Pancreas (tissue), 10 donors: ENCODE data around the gene MBTPS1. TPM values are rescaled to one million over a fixed set of nuclear protein-coding genes. Genes with fewer than 3 reads are reported as not detected.
A peak's percentile ranks its signal among the peaks of the same experiment; 100 is the strongest.
"Not testable (repeated sequence)": the region's sequence is repeated elsewhere in the genome, so short reads cannot be mapped to it uniquely, and the experiment has no call there.

ENCODE experiments used
- ATAC-seq, 4 donors: fragments of 200-7000 bp; cut with Tn5 transposase; one replicate each; pipeline versions ENCODE4 v1.8.0 to v1.9.1; 2020; ENCODE audit warnings: mild to moderate bottlenecking in 4 of 4, moderate library complexity in 4 of 4
- DNase-seq, 6 donors: peaks; one replicate each; pipeline ENCODE4 v3.0.0-alpha.2; 2020
- FAIRE-seq: peaks from 2 replicates; lab custom pipeline; 2012; peaks lifted over from hg19 to GRCh38; lab: Jason Lieb, UNC
- H3K27ac ChIP-seq, 4 donors: fragments of 200-600 bp; sonication (generic); 1 replicate in 3 of 4; 2 replicates in 1 of 4; pipeline versions ENCODE4 v1.5.0 to v1.8.0; 2020
- H3K27me3 ChIP-seq, 4 donors: fragments of 200-600 bp; one replicate each; pipeline ENCODE4 v1.8.0; 2021
- H3K36me3 ChIP-seq, 3 donors: fragments of 200-600 bp; sonication (generic) in 1 of 3; one replicate each; pipeline versions ENCODE4 v1.5.0 to v1.8.0; 2020 to 2021
- H3K4me1 ChIP-seq, 3 donors: fragments of 200-600 bp; one replicate each; pipeline ENCODE4 v1.8.0; 2021
- H3K4me3 ChIP-seq, 4 donors: fragments of 200-600 bp; sonication (generic) in 2 of 4; one replicate each; pipeline versions ENCODE4 v1.5.0 to v1.8.0; 2020 to 2021
- H3K9me3 ChIP-seq, 4 donors: fragments of 200-600 bp; one replicate each; pipeline ENCODE4 v1.8.0; 2021
- WGBS, 2 donors: extraction: QIAGEN DNeasy Blood & Tissue Kit; methylation state at CpG; one replicate each; pipeline ENCODE4 v1.1.7; 2013; 5-methylcytosine and 5-hydroxymethylcytosine counted together
- intact Hi-C, 3 donors: fragments of 100-400 bp; cut with DNase I; formaldehyde crosslinking; loops; one replicate each; pipeline versions ENCODE4 v1.11.1 to v1.14.2; 2022
- polyA plus RNA-seq, 2 donors: library from polyadenylated mRNA; stranded (reverse); fragments of 200-250 nt; gene quantifications; one replicate each; pipeline ENCODE4 v1.2.3, GENCODE V29; 2013
- total RNA-seq, 6 donors: library from RNA; stranded (reverse); fragmentation: NEBNext Ultra II Directional in 4 of 6; extraction: Animal tissue kit (Norgen Biotek cat#: 25700) in 4 of 6; gene quantifications; one replicate each; pipeline versions ENCODE4 v1.2.1 to v1.2.4, GENCODE V29; 2021 to 2023
- TF ChIP-seq, protein P1 (sequence below), 4 donors: fragments of 200-600 bp; sonication (generic) in 3 of 4; IDR thresholded peaks; one replicate each; pipeline versions ENCODE4 v1.5.0 to v1.8.0; 2021; ENCODE audit warnings: antibody characterized with exemption in 4 of 4
- donor health status: healthy with polysubstance abuse.
- donor health status: DM: no; HTN: no; CAD: no; lungs with moderate emphysema.
- donor health status: DM: no; HTN: no; CAD: no.
- donor health status: control.
- donor health status: control.
- donor health status: Bipolar disorder and iron deficiency.
- donor health status: DM: yes; HTN: yes; CAD: no.
- donor health status: DM: no; HTN: no; CAD: no.
- donor health status: DM: no; HTN: no; CAD: no.
- donor health status: DM: yes; HTN: yes; CAD: no.

Gene MBTPS1
- total and polyA plus RNA-seq, 8 donors, result 32.8 to 56.8 (median 43.2) TPM

GRCh38 chr16:84131117-84131516, 14.4 kb upstream of the MBTPS1 start:
- ATAC-seq, result peak in 2 of 4 donors; percentile 46 to 62
- TF ChIP-seq, protein P1, sequence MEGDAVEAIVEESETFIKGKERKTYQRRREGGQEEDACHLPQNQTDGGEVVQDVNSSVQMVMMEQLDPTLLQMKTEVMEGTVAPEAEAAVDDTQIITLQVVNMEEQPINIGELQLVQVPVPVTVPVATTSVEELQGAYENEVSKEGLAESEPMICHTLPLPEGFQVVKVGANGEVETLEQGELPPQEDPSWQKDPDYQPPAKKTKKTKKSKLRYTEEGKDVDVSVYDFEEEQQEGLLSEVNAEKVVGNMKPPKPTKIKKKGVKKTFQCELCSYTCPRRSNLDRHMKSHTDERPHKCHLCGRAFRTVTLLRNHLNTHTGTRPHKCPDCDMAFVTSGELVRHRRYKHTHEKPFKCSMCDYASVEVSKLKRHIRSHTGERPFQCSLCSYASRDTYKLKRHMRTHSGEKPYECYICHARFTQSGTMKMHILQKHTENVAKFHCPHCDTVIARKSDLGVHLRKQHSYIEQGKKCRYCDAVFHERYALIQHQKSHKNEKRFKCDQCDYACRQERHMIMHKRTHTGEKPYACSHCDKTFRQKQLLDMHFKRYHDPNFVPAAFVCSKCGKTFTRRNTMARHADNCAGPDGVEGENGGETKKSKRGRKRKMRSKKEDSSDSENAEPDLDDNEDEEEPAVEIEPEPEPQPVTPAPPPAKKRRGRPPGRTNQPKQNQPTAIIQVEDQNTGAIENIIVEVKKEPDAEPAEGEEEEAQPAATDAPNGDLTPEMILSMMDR (IDR thresholded peaks at IDR 0.05), result no peak
- H3K27me3 ChIP-seq, result no peaks in the 10 kb centered on the region
- WGBS, 2 donors, result 76 to 80% methylated on average over 5 of the region's 5 CpGs
- intact Hi-C loops, result no loop called here
- no peak for DNase-seq
- no peaks in the 10 kb centered on the region for H3K9me3 ChIP-seq
- H3K27ac ChIP-seq, result no peak overlapping the region
- peaks cover 0 to 8% (median 0%) of the 10 kb centered on the region in 3 donors for H3K36me3 ChIP-seq
- FAIRE-seq, result no peak
- no peak overlapping the region for H3K4me3 ChIP-seq
- no peaks in the 10 kb centered on the region for H3K4me1 ChIP-seq

GRCh38 chr16:84124257-84125073, 7.7 kb upstream of the MBTPS1 start:
- FAIRE-seq (no peak), ATAC-seq (no peak), DNase-seq (no peak)
- WGBS, 2 donors, result 85 to 89% methylated on average over 7 of the region's 7 CpGs
- H3K4me3 ChIP-seq, result no peak overlapping the region
- intact Hi-C loops, result no loop called here
- TF ChIP-seq, protein P1 (IDR thresholded peaks at IDR 0.05), result no peak
- H3K36me3 ChIP-seq, result peaks cover 0 to 8% (median 0%) of the 10 kb centered on the region in 3 donors
- no peaks in the 10 kb centered on the region for H3K4me1 ChIP-seq
- H3K27ac ChIP-seq, result no peak overlapping the region
- H3K9me3 ChIP-seq, result no peaks in the 10 kb centered on the region
- H3K27me3 ChIP-seq, result no peaks in the 10 kb centered on the region

DNA sequence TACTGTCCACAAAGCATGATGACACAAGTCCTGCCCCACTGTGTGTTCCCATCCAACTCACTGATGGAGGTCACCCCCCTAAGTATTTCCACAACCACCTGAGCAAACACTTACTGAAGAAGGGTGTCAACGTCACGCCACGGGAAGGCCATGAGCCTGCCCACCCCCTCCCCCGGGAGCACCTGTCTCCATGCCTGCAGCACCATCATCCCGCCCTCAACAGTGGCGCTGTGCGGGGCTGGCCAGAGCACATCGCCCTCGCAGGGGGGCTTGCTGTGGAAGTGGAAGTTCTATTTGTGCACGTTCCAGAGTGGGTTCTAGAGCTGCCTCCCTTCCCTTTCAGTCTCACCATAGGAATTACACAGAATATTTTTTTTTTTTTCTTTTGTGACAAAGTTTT, 4.3 kb upstream of the MBTPS1 start:
- intact Hi-C loops, result no loop called here
- DNase-seq (no peak), FAIRE-seq (no peak), ATAC-seq (no peak)
- Histone ChIP-seq H3K9me3 (no peaks in the 10 kb centered on the region), H3K27me3 (no peaks in the 10 kb centered on the region), H3K36me3 (peaks cover 0 to 6% (median 0%) of the 10 kb centered on the region in 3 donors), H3K4me1 (peaks cover 0 to 6% (median 0%) of the 10 kb centered on the region in 3 donors), H3K27ac (no peak overlapping the region), H3K4me3 (no peak overlapping the region)
- WGBS, 2 donors, result 79 to 87% methylated on average over 10 of the region's 10 CpGs
- TF ChIP-seq, protein P1 (IDR thresholded peaks at IDR 0.05), result no peak

GRCh38 chr16:84120023-84120422, 3.3 kb upstream of the MBTPS1 start:
- peaks cover 0 to 6% (median 0%) of the 10 kb centered on the region in 3 donors for H3K36me3 ChIP-seq
- no peaks in the 10 kb centered on the region for H3K9me3 ChIP-seq
- H3K27ac ChIP-seq, result no peak overlapping the region
- TF ChIP-seq, protein P1 (IDR thresholded peaks at IDR 0.05), result no peak
- FAIRE-seq, result no peak
- DNase-seq, result no peak
- intact Hi-C loops, result no loop called here
- ATAC-seq, result no peak
- H3K4me3 ChIP-seq, result no peak overlapping the region
- WGBS, 2 donors, result 65 to 66% methylated on average over 5 of the region's 5 CpGs
- H3K4me1 ChIP-seq, result peaks cover 0 to 13% (median 6%) of the 10 kb centered on the region in 3 donors
- no peaks in the 10 kb centered on the region for H3K27me3 ChIP-seq

- ATAC-seq, result no peak
- TF ChIP-seq, protein P1 (IDR thresholded peaks at IDR 0.05), result no peak
- DNase-seq, result no peak
- Histone ChIP-seq H3K4me1 (peaks cover 0 to 14% (median 6%) of the 10 kb centered on the region in 3 donors), H3K27me3 (no peaks in the 10 kb centered on the region), H3K9me3 (no peaks in the 10 kb centered on the region), H3K36me3 (peaks cover 0 to 6% (median 0%) of the 10 kb centered on the region in 3 donors), H3K4me3 (no peak overlapping the region), H3K27ac (no peak overlapping the region)
- WGBS, 2 donors, result 75 to 81% methylated on average over 13 of the region's 13 CpGs
- intact Hi-C loops, result no loop called here
- FAIRE-seq, result no peak
These were observed 2.6 kb upstream of the MBTPS1 start for GRCh38 chr16:84119368-84119767.

- ATAC-seq, result not testable (repeated sequence)
These were observed 1.6 kb upstream of the MBTPS1 start for GRCh38 chr16:84118315-84118714.

More at GRCh38 chr16:84118315-84118714, 1.6 kb upstream of the MBTPS1 start:
- peaks cover 0 to 14% (median 6%) of the 10 kb centered on the region in 3 donors for H3K4me1 ChIP-seq
- H3K4me3 ChIP-seq, H3K27ac ChIP-seq, H3K36me3 ChIP-seq, H3K27me3 ChIP-seq, H3K9me3 ChIP-seq, intact Hi-C loops, DNase-seq, FAIRE-seq: not testable (repeated sequence)
- 81 to 95% methylated on average over 5 of the region's 5 CpGs for WGBS, 2 donors
